ENCODE results near the gene ABHD16B. TPM values are rescaled to one million over a fixed set of nuclear protein-coding genes. Genes with fewer than 3 reads are reported as not detected.

ABHD16B gene
- total and polyA plus RNA-seq, 2 of the 13 experiments (the other 11 are each of a cell fraction or from before 2014, with no cell fraction given), result not detected

GRCh38 chr20:63857764-63858392 lies 3.4 kb upstream of the ABHD16B start (continued):
- TF ChIP-seq ZNF609 (CRISPR knock-in tag; IDR thresholded peaks at IDR 0.05; ENCODE audit: borderline replicate concordance), result peak; percentile 53; the same call in 1 of the 2 replicates
- peak; percentile 69; the same call in 1 of the 2 replicates for TF ChIP-seq MTA1 (CRISPR knock-in tag; IDR thresholded peaks at IDR 0.05; ENCODE audit: borderline replicate concordance)
- peak; percentile 89 for TF ChIP-seq ZBTB42 (CRISPR knock-in tag; IDR thresholded peaks at IDR 0.05)
- TF ChIP-seq ZNF775 (CRISPR knock-in tag; IDR thresholded peaks at IDR 0.05; ENCODE audit: borderline replicate concordance), result peak; percentile 33; the same call in 1 of the 2 replicates
- TF ChIP-seq ATF7 (IDR thresholded peaks at IDR 0.05), result no peak
- 0 out of 2 replicates have a peak, but pooled peaks have one; percentile 10 for TF ChIP-seq ATF7 (CRISPR knock-in tag; IDR thresholded peaks at IDR 0.05)
- 0 out of 2 replicates have a peak, but pooled peaks have one; percentile 2 for TF ChIP-seq PRDM10 (CRISPR knock-in tag; IDR thresholded peaks at IDR 0.05; ENCODE audit: low read depth)
- 0 out of 2 replicates have a peak, but pooled peaks have one; percentile 7 for TF ChIP-seq E2F5 (CRISPR knock-in tag; conservative IDR thresholded peaks at IDR 0.05)
- 0 out of 2 replicates have a peak, but pooled peaks have one; percentile 88 for TF ChIP-seq ZBTB46 (CRISPR knock-in tag; IDR thresholded peaks at IDR 0.05; ENCODE audit: borderline replicate concordance)
- TF ChIP-seq XBP1 (CRISPR knock-in tag; IDR thresholded peaks at IDR 0.05), result no peak
- peak; percentile 32; the same call in 1 of the 2 replicates for TF ChIP-seq MAFG (CRISPR knock-in tag; IDR thresholded peaks at IDR 0.05)
- TF ChIP-seq HIVEP1 (CRISPR knock-in tag; IDR thresholded peaks at IDR 0.05), result 0 out of 2 replicates have a peak, but pooled peaks have one; percentile 14
- TF ChIP-seq ZNF292 (CRISPR knock-in tag; IDR thresholded peaks at IDR 0.05; ENCODE audit: borderline replicate concordance, low read depth), result 0 out of 2 replicates have a peak, but pooled peaks have one; percentile 39
- 0 out of 2 replicates have a peak, but pooled peaks have one; percentile 10 for TF ChIP-seq TMF1 (CRISPR knock-in tag; IDR thresholded peaks at IDR 0.05; ENCODE audit: low read depth)
- 0 out of 2 replicates have a peak, but pooled peaks have one; percentile 65 for TF ChIP-seq ZNF431 (CRISPR knock-in tag; IDR thresholded peaks at IDR 0.05; ENCODE audit: borderline replicate concordance, low read depth)
- TF ChIP-seq ZNF607 (CRISPR knock-in tag; IDR thresholded peaks at IDR 0.05; ENCODE audit: borderline replicate concordance), result no peak
- TF ChIP-seq PITX1 (CRISPR knock-in tag; IDR thresholded peaks at IDR 0.05), result no peak

Measured in HepG2 (cell line).